ENCODE data around the gene XRRA1.

Gene XRRA1

DNA sequence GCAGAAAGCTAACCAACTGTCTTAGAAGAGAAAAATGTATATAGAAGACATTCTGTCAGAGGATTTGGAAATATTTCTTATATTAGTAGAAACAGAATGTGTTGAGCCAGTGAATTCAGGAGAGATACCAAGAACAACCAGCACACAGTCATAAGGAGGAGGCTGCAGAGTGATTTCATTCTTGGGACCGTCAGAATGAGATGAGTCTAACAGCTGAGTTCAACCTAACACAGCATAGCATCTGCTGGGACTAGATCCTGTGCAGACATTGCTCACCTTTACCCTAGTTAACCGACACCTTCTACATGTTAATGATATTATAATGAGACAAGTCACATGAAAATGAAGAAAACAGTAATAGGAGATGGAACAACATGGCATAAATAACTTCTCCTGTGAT is 85.5 kb downstream of the XRRA1 start:
- Histone ChIP-seq H3K27ac (ENCODE audit: low read length) (no peak overlapping the region), H3K4me2 (ENCODE audit: insufficient read depth, low read length) (no peak overlapping the region), H3K27me3 (ENCODE audit: insufficient read depth, low read length, poor library complexity) (no peaks in the 10 kb centered on the region), H2AFZ (ENCODE audit: low read depth, low read length) (no peak overlapping the region), H4K20me1 (ENCODE audit: insufficient read depth, low read length) (no peaks in the 10 kb centered on the region), H3K4me3 (ENCODE audit: low read depth in 1 of 2, low read length in 2 of 2) (no peak overlapping the region), H3K4me1 (ENCODE audit: insufficient read depth, low read length) (no peaks in the 10 kb centered on the region), H3K9me3 (ENCODE audit: insufficient read depth, low read length, severe bottlenecking) (peaks cover 53% of the 10 kb centered on the region), H3K36me3 (ENCODE audit: insufficient read depth, low read length) (peaks cover 90% of the 10 kb centered on the region), H3K79me2 (ENCODE audit: insufficient read depth, low read length) (no peaks in the 10 kb centered on the region), H3K9ac (ENCODE audit: low read depth, low read length) (no peak overlapping the region)
- ATAC-seq (ENCODE audit: insufficient read depth, low read depth) (no peak), DNase-seq (no peak)
- TF ChIP-seq EZH2 (IDR thresholded peaks at IDR 0.05; ENCODE audit: borderline replicate concordance, low read depth, low read length, severe bottlenecking), result no peak
- TF ChIP-seq, protein P1, sequence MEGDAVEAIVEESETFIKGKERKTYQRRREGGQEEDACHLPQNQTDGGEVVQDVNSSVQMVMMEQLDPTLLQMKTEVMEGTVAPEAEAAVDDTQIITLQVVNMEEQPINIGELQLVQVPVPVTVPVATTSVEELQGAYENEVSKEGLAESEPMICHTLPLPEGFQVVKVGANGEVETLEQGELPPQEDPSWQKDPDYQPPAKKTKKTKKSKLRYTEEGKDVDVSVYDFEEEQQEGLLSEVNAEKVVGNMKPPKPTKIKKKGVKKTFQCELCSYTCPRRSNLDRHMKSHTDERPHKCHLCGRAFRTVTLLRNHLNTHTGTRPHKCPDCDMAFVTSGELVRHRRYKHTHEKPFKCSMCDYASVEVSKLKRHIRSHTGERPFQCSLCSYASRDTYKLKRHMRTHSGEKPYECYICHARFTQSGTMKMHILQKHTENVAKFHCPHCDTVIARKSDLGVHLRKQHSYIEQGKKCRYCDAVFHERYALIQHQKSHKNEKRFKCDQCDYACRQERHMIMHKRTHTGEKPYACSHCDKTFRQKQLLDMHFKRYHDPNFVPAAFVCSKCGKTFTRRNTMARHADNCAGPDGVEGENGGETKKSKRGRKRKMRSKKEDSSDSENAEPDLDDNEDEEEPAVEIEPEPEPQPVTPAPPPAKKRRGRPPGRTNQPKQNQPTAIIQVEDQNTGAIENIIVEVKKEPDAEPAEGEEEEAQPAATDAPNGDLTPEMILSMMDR (IDR thresholded peaks at IDR 0.05; ENCODE audit: borderline replicate concordance, extremely low read depth, low read length, poor library complexity, severe bottlenecking), result no peak

DNA sequence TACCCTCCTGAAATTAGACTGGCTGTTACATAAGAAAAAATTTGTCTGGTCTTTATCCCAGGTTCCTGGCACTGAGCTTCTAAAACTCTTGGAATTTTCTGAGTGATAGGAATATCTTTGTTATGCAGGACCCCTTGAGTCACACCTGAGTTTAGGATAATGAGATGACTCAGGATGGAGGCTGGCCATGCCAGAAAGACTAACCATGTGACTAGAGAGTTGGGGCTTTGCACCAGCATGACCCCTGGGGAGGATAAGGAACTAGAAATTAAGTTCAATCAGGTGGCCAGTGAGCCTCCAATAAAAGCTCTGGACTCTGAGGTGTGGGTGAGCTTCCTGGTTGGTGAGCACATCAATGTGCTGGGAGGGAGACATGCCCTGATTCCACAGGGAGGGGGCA is 88.1 kb downstream of the XRRA1 start:
- no peaks in the 10 kb centered on the region for H4K20me1 ChIP-seq (ENCODE audit: insufficient read depth, low read length)
- no peaks in the 10 kb centered on the region for H3K79me2 ChIP-seq (ENCODE audit: insufficient read depth, low read length)
- no peaks in the 10 kb centered on the region for H3K27me3 ChIP-seq (ENCODE audit: insufficient read depth, low read length, poor library complexity)
- ATAC-seq (ENCODE audit: insufficient read depth, low read depth) (no peak), DNase-seq (no peak)
- no peak overlapping the region for H3K4me3 ChIP-seq (ENCODE audit: low read depth in 1 of 2, low read length in 2 of 2)
- peaks cover 81% of the 10 kb centered on the region for H3K36me3 ChIP-seq (ENCODE audit: insufficient read depth, low read length)
- no peak overlapping the region for H3K27ac ChIP-seq (ENCODE audit: low read length)
- no peak overlapping the region for H3K9ac ChIP-seq (ENCODE audit: low read depth, low read length)
- no peak overlapping the region for H2AFZ ChIP-seq (ENCODE audit: low read depth, low read length)
- no peaks in the 10 kb centered on the region for H3K4me1 ChIP-seq (ENCODE audit: insufficient read depth, low read length)
- TF ChIP-seq, protein P1 (IDR thresholded peaks at IDR 0.05; ENCODE audit: borderline replicate concordance, extremely low read depth, low read length, poor library complexity, severe bottlenecking), result no peak
- TF ChIP-seq EZH2 (IDR thresholded peaks at IDR 0.05; ENCODE audit: borderline replicate concordance, low read depth, low read length, severe bottlenecking), result no peak
- no peak overlapping the region for H3K4me2 ChIP-seq (ENCODE audit: insufficient read depth, low read length)
- peaks cover 27% of the 10 kb centered on the region for H3K9me3 ChIP-seq (ENCODE audit: insufficient read depth, low read length, severe bottlenecking)

DNA sequence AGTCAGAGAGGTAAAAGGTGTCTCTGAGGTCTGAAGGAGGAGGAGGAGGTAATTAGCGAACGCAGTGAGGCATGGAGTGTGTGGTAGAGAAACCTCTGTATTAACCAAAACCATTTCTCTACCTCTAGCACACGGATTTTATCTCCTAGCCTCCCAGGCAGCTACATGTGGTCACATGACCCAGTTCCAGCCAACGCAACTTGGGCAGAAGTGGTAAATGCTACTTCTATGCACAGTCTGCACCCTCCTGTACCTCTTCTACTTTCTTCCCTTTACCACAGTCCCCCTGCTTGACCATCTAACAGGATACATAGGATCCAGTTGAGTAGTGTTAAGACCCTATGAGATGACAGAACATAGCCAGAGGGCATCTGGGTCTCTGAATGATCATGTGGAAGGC is 95.7 kb downstream of the XRRA1 start:
- no peak for TF ChIP-seq EZH2 (IDR thresholded peaks at IDR 0.05; ENCODE audit: borderline replicate concordance, low read depth, low read length, severe bottlenecking)
- TF ChIP-seq, protein P1 (IDR thresholded peaks at IDR 0.05; ENCODE audit: borderline replicate concordance, extremely low read depth, low read length, poor library complexity, severe bottlenecking), result no peak
- Histone ChIP-seq H3K9me3 (ENCODE audit: insufficient read depth, low read length, severe bottlenecking) (no peaks in the 10 kb centered on the region), H3K4me1 (ENCODE audit: insufficient read depth, low read length) (no peaks in the 10 kb centered on the region), H3K9ac (ENCODE audit: low read depth, low read length) (no peak overlapping the region), H3K27me3 (ENCODE audit: insufficient read depth, low read length, poor library complexity) (no peaks in the 10 kb centered on the region), H3K4me2 (ENCODE audit: insufficient read depth, low read length) (no peak overlapping the region), H2AFZ (ENCODE audit: low read depth, low read length) (no peak overlapping the region), H3K4me3 (ENCODE audit: low read depth in 1 of 2, low read length in 2 of 2) (no peak overlapping the region), H3K27ac (ENCODE audit: low read length) (no peak overlapping the region), H4K20me1 (ENCODE audit: insufficient read depth, low read length) (no peaks in the 10 kb centered on the region), H3K79me2 (ENCODE audit: insufficient read depth, low read length) (no peaks in the 10 kb centered on the region), H3K36me3 (ENCODE audit: insufficient read depth, low read length) (peaks cover 44% of the 10 kb centered on the region)
- ATAC-seq (ENCODE audit: insufficient read depth, low read depth) (no peak), DNase-seq (no peak)
